ENCODE data around the gene IL19.

DNA sequence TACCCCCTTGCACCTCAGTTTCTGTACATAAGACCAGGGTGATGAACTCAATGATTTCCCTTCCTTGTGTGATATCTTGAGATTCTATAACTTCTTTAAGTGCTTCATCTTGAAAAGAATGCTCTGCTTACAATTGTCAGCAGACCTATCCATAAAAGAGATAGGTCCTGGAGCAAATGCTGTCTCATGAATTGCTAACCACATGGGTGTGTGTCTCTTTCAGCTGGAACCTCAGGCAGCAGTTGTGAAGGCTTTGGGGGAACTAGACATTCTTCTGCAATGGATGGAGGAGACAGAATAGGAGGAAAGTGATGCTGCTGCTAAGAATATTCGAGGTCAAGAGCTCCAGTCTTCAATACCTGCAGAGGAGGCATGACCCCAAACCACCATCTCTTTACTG lies 97.7 kb downstream of the IL19 start:
- TF ChIP-seq, protein P1, sequence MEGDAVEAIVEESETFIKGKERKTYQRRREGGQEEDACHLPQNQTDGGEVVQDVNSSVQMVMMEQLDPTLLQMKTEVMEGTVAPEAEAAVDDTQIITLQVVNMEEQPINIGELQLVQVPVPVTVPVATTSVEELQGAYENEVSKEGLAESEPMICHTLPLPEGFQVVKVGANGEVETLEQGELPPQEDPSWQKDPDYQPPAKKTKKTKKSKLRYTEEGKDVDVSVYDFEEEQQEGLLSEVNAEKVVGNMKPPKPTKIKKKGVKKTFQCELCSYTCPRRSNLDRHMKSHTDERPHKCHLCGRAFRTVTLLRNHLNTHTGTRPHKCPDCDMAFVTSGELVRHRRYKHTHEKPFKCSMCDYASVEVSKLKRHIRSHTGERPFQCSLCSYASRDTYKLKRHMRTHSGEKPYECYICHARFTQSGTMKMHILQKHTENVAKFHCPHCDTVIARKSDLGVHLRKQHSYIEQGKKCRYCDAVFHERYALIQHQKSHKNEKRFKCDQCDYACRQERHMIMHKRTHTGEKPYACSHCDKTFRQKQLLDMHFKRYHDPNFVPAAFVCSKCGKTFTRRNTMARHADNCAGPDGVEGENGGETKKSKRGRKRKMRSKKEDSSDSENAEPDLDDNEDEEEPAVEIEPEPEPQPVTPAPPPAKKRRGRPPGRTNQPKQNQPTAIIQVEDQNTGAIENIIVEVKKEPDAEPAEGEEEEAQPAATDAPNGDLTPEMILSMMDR (IDR thresholded peaks at IDR 0.05) = no peak
- TF ChIP-seq POLR2A (IDR thresholded peaks at IDR 0.05) = no peak

All from lower leg skin (tissue), 3 donors.